Measurements from ENCODE around the gene SNRPB2. TPM values are rescaled to one million over a fixed set of nuclear protein-coding genes. Genes with fewer than 3 reads are reported as not detected.

SNRPB2 gene
- total and polyA plus RNA-seq, 2 donors (not counting 3 experiments of a cell fraction or from before 2014, with no cell fraction given) = 43.7 to 76.0 TPM

DNA sequence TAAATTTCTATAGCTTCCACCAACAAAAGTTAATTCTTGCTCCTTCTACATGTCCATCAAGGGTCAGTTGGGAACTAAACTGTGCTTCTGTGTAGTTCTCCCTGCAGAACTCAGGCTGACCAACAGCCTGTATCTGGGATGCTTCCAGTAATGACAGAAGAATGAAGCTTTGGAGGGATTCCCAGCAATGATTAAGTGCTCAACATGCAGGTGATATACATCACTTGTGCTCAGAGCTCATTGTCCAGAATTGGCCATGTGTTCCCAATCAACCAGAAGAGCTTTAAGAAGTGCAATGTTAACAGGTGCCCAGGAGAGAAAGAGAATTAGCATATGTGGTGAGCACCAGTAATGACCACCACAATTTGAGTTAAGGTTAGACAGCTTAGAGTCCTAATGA, 37.4 kb upstream of the SNRPB2 start:
- intact Hi-C loops (cut with micrococcal nuclease) = no loop called here
- dilution Hi-C loops (cut with MboI; ENCODE audit: extremely low pct_ligation_motif_present, low sequenced_read_pairs) = no loop called here

More for the DNA sequence above, 37.4 kb upstream of the SNRPB2 start:
- ChIA-PET CTCF (no interaction called here), POLR2A (no interaction called here)
- no peaks in the 10 kb centered on the region for H4K20me1 ChIP-seq (replicated peaks; ENCODE audit: control insufficient read depth, extremely low read depth, insufficient read depth, low read length)
- H2AFZ ChIP-seq (ENCODE audit: low read depth, low read length) = no peak overlapping the region
- no peak overlapping the region for H3K4me3 ChIP-seq (replicated peaks in 1 of 3; ENCODE audit: insufficient read depth in 1 of 3, low read depth in 1 of 3, low read length in 3 of 3)
- no peaks in the 10 kb centered on the region for H3K4me1 ChIP-seq (ENCODE audit: control insufficient read depth, extremely low read depth, insufficient read depth, low read length)
- H3K9me3 ChIP-seq (replicated peaks; ENCODE audit: control insufficient read depth, insufficient read depth, low read length) = no peaks in the 10 kb centered on the region
- H3K4me2 ChIP-seq (ENCODE audit: insufficient read depth, low read length) = no peak overlapping the region
- H3K36me3 ChIP-seq (ENCODE audit: control insufficient read depth in 2 of 2, extremely low read depth in 1 of 2, insufficient read depth in 2 of 2, low read length in 2 of 2) = no peaks in the 10 kb centered on the region
- no peaks in the 10 kb centered on the region for H3K27me3 ChIP-seq (ENCODE audit: control insufficient read depth in 2 of 2, insufficient read depth in 2 of 2, low read length in 2 of 2)
- no peak overlapping the region for H3K9ac ChIP-seq (replicated peaks; ENCODE audit: extremely low read depth, insufficient read depth, low read length)
- FAIRE-seq (no peak), DNase-seq (ENCODE audit: low read depth, low spot score) (no peak)
- TF ChIP-seq MYC (IDR thresholded peaks at IDR 0.05; ENCODE audit: low read depth, low read length) (no peak), POLR2A (IDR thresholded peaks at IDR 0.05; ENCODE audit: low read depth, low read length) (no peak), JUN (IDR thresholded peaks at IDR 0.05; ENCODE audit: borderline replicate concordance, insufficient read depth, insufficient read length, low read depth) (no peak), GATA2 (IDR thresholded peaks at IDR 0.05; ENCODE audit: insufficient read depth, insufficient read length, low read depth, low read length) (no peak), POLR2AphosphoS5 (IDR thresholded peaks at IDR 0.05; ENCODE audit: insufficient read depth, low read depth, low read length) (no peak), FOS (IDR thresholded peaks at IDR 0.05; ENCODE audit: borderline replicate concordance, insufficient read depth, low read length) (no peak), EZH2 (IDR thresholded peaks at IDR 0.05; ENCODE audit: borderline replicate concordance, low read depth, low read length, severe bottlenecking) (no peak)
- TF ChIP-seq, protein P1, sequence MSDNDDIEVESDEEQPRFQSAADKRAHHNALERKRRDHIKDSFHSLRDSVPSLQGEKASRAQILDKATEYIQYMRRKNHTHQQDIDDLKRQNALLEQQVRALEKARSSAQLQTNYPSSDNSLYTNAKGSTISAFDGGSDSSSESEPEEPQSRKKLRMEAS (IDR thresholded peaks at IDR 0.05; ENCODE audit: insufficient read depth, insufficient read length) = no peak
- TF ChIP-seq, protein P2, sequence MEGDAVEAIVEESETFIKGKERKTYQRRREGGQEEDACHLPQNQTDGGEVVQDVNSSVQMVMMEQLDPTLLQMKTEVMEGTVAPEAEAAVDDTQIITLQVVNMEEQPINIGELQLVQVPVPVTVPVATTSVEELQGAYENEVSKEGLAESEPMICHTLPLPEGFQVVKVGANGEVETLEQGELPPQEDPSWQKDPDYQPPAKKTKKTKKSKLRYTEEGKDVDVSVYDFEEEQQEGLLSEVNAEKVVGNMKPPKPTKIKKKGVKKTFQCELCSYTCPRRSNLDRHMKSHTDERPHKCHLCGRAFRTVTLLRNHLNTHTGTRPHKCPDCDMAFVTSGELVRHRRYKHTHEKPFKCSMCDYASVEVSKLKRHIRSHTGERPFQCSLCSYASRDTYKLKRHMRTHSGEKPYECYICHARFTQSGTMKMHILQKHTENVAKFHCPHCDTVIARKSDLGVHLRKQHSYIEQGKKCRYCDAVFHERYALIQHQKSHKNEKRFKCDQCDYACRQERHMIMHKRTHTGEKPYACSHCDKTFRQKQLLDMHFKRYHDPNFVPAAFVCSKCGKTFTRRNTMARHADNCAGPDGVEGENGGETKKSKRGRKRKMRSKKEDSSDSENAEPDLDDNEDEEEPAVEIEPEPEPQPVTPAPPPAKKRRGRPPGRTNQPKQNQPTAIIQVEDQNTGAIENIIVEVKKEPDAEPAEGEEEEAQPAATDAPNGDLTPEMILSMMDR (IDR thresholded peaks at IDR 0.05; ENCODE audit: extremely low read depth in 1 of 2, insufficient read depth in 1 of 2, low read depth in 1 of 2, low read length in 2 of 2) = no peak
- H3K27ac ChIP-seq (ENCODE audit: insufficient read depth, low read depth, low read length) = no peak overlapping the region
- H3K9me1 ChIP-seq (replicated peaks; ENCODE audit: control insufficient read depth, extremely low read depth, insufficient read depth, low read length) = no peaks in the 10 kb centered on the region
- H3K79me2 ChIP-seq (ENCODE audit: control insufficient read depth, insufficient read depth, low read length) = no peaks in the 10 kb centered on the region
- no TSS peak for BruUV-seq (replicated peaks)
